Measurements from ENCODE around the gene RRAS2. TPM values are rescaled to one million over a fixed set of nuclear protein-coding genes. Genes with fewer than 3 reads are reported as not detected.

RRAS2 gene
- total and polyA plus RNA-seq, 2 donors (not counting 3 experiments of a cell fraction or from before 2014, with no cell fraction given): 30.1 to 80.5 TPM

DNA sequence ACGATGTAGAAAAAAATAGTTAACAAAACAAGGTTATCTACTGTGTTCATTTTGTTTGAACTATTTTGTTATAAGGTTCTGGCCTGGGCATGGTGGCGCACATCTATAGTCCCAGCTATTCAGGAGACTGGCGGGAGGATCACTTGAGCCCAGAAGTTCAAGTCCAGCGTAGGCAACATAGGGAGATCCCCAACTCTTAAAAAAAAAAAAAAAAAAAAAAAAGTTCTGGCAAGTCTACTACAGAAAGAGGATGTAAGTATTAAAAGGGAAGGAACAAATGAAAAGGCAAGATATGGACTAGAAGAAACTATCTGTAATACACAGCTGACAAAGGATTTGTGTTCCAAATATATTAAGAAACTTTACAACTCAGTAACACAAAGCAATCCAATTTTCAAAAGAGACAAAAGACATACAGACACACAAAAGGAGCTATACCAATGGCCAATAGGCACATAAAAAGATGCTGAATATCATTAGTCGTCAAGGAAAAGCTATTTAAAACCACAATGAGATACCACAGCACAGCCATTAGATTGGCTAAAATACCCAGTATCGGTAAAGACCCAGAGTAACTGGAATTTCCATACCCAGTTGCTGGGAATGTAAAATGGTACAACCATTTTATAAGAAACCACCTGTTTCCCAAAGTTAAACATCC lies 27.4 kb downstream of the RRAS2 start:
- H3K27ac ChIP-seq (ENCODE audit: insufficient read depth, low read depth, low read length): no peak overlapping the region
- dilution Hi-C loops (cut with MboI; ENCODE audit: extremely low pct_ligation_motif_present, low sequenced_read_pairs) (no loop called here), intact Hi-C loops (cut with micrococcal nuclease) (no loop called here)
- no peaks in the 10 kb centered on the region for H3K9me3 ChIP-seq (replicated peaks; ENCODE audit: control insufficient read depth, insufficient read depth, low read length)
- no peaks in the 10 kb centered on the region for H4K20me1 ChIP-seq (replicated peaks; ENCODE audit: control insufficient read depth, extremely low read depth, insufficient read depth, low read length)
- H3K4me3 ChIP-seq (replicated peaks in 1 of 3; ENCODE audit: insufficient read depth in 1 of 3, low read depth in 1 of 3, low read length in 3 of 3): no peak overlapping the region
- peaks cover 15% of the 10 kb centered on the region for H3K4me1 ChIP-seq (ENCODE audit: control insufficient read depth, extremely low read depth, insufficient read depth, low read length)
- no peak overlapping the region for H2AFZ ChIP-seq (ENCODE audit: low read depth, low read length)
- H3K4me2 ChIP-seq (ENCODE audit: insufficient read depth, low read length): no peak overlapping the region
- peaks cover 93% of the 10 kb centered on the region for H3K79me2 ChIP-seq (ENCODE audit: control insufficient read depth, insufficient read depth, low read length)
- POLR2A ChIA-PET: interaction anchor here (0.7 kb wide), 3 partner anchors 10 to 24 kb away, joined by 4 to 10 read pairs (median 5); no protein-coding TSS in a partner anchor
- FAIRE-seq (no peak), DNase-seq (ENCODE audit: low read depth, low spot score) (peak; percentile 64)
- TF ChIP-seq GATA2 (IDR thresholded peaks at IDR 0.05; ENCODE audit: insufficient read depth, insufficient read length, low read depth, low read length) (no peak), POLR2AphosphoS5 (IDR thresholded peaks at IDR 0.05; ENCODE audit: insufficient read depth, low read depth, low read length) (no peak)
- CTCF ChIA-PET: interaction anchor here (1.0 to 1.3 kb wide), 4 partner anchors 11 to 124 kb away, joined by 4 to 6 read pairs (median 4); no protein-coding TSS in a partner anchor
- no peaks in the 10 kb centered on the region for H3K9me1 ChIP-seq (replicated peaks; ENCODE audit: control insufficient read depth, extremely low read depth, insufficient read depth, low read length)
- H3K27me3 ChIP-seq (ENCODE audit: control insufficient read depth in 2 of 2, insufficient read depth in 2 of 2, low read length in 2 of 2): no peaks in the 10 kb centered on the region
- no TSS peak for BruUV-seq (replicated peaks)
- H3K36me3 ChIP-seq (ENCODE audit: control insufficient read depth in 2 of 2, extremely low read depth in 1 of 2, insufficient read depth in 2 of 2, low read length in 2 of 2): no peaks in the 10 kb centered on the region
- no peak overlapping the region for H3K9ac ChIP-seq (replicated peaks; ENCODE audit: extremely low read depth, insufficient read depth, low read length)

GRCh38 chr11:14330881-14331280 lies 28.1 kb downstream of the RRAS2 start:
- H3K4me2 ChIP-seq (ENCODE audit: insufficient read depth, low read length): no peak overlapping the region
- ChIA-PET POLR2A (interaction anchor here (0.7 kb wide), 1 partner anchor 23 kb away, joined by 5 read pairs; no protein-coding TSS in a partner anchor), CTCF (interaction anchor here (0.7 to 1.3 kb wide), 5 partner anchors 11 to 124 kb away, joined by 3 to 6 read pairs (median 4); no protein-coding TSS in a partner anchor)
- FAIRE-seq: no peak
- H3K79me2 ChIP-seq (ENCODE audit: control insufficient read depth, insufficient read depth, low read length): peaks cover 92% of the 10 kb centered on the region
- no peak overlapping the region for H2AFZ ChIP-seq (ENCODE audit: low read depth, low read length)
- peaks cover 22% of the 10 kb centered on the region for H3K4me1 ChIP-seq (ENCODE audit: control insufficient read depth, extremely low read depth, insufficient read depth, low read length)
- no peaks in the 10 kb centered on the region for H3K27me3 ChIP-seq (ENCODE audit: control insufficient read depth in 2 of 2, insufficient read depth in 2 of 2, low read length in 2 of 2)
- DNase-seq (ENCODE audit: low read depth, low spot score): no peak
- H3K9me1 ChIP-seq (replicated peaks; ENCODE audit: control insufficient read depth, extremely low read depth, insufficient read depth, low read length): no peaks in the 10 kb centered on the region
- no peak overlapping the region for H3K9ac ChIP-seq (replicated peaks; ENCODE audit: extremely low read depth, insufficient read depth, low read length)
- H3K27ac ChIP-seq (ENCODE audit: insufficient read depth, low read depth, low read length): no peak overlapping the region
- H3K36me3 ChIP-seq (ENCODE audit: control insufficient read depth in 2 of 2, extremely low read depth in 1 of 2, insufficient read depth in 2 of 2, low read length in 2 of 2): no peaks in the 10 kb centered on the region
- no peaks in the 10 kb centered on the region for H4K20me1 ChIP-seq (replicated peaks; ENCODE audit: control insufficient read depth, extremely low read depth, insufficient read depth, low read length)
- dilution Hi-C loops (cut with MboI; ENCODE audit: extremely low pct_ligation_motif_present, low sequenced_read_pairs): no loop called here
- H3K9me3 ChIP-seq (replicated peaks; ENCODE audit: control insufficient read depth, insufficient read depth, low read length): no peaks in the 10 kb centered on the region
- no peak overlapping the region for H3K4me3 ChIP-seq (replicated peaks in 1 of 3; ENCODE audit: insufficient read depth in 1 of 3, low read depth in 1 of 3, low read length in 3 of 3)
- no TSS peak for BruUV-seq (replicated peaks)
- intact Hi-C loops (cut with micrococcal nuclease): no loop called here
- no peak for TF ChIP-seq EZH2 (IDR thresholded peaks at IDR 0.05; ENCODE audit: borderline replicate concordance, low read depth, low read length, severe bottlenecking)

All from endothelial cell of umbilical vein (primary cell).